LNCaP clone FGC (cell line): ENCODE results near the gene IGF1.
"Not testable (repeated sequence)": the region's sequence is repeated elsewhere in the genome, so short reads cannot be mapped to it uniquely, and the experiment has no call there.

Experiments
- DNase-seq: peaks from one replicate; pipeline ENCODE4 v3.0.0-alpha.2; 2011; ENCODE audit warnings: low read depth
- H3K4me3 ChIP-seq: 2 replicates; pipeline ENCODE4 v1.5.1; 2011; ENCODE audit warnings: mild to moderate bottlenecking, low read depth, low read length, control low read depth
- CTCF ChIP-seq: IDR thresholded peaks from 2 replicates; pipeline ENCODE4 v1.5.1; 2012; ENCODE audit warnings: mild to moderate bottlenecking; ENCODE audit not compliant: control insufficient read depth, insufficient read depth; ENCODE audit errors: extremely low read depth

The IGF1 gene

GRCh38 chr12:102454808-102455760 lies 25.3 kb downstream of the IGF1 start:
- TF ChIP-seq CTCF, result no peak
- H3K4me3 ChIP-seq, result no peak overlapping the region
- DNase-seq, result no peak

- H3K4me3 ChIP-seq, result no peak overlapping the region
- no peak for TF ChIP-seq CTCF
- peak; percentile 13 for DNase-seq
Measured at GRCh38 chr12:102454330-102454729, 26.0 kb downstream of the IGF1 start.

- TF ChIP-seq CTCF, result no peak
- no peak overlapping the region for H3K4me3 ChIP-seq
- no peak for DNase-seq
Measured at GRCh38 chr12:102452605-102453004, 27.8 kb downstream of the IGF1 start.

- not testable (repeated sequence) for DNase-seq, H3K4me3 ChIP-seq
Measured at GRCh38 chr12:102449018-102449417, 31.3 kb downstream of the IGF1 start.

GRCh38 chr12:102447426-102447825 lies 32.9 kb downstream of the IGF1 start:
- not testable (repeated sequence) for H3K4me3 ChIP-seq, DNase-seq

- DNase-seq, result no peak
- no peak for TF ChIP-seq CTCF
- no peak overlapping the region for H3K4me3 ChIP-seq
Measured at GRCh38 chr12:102444707-102445106, 35.7 kb downstream of the IGF1 start.

GRCh38 chr12:102444093-102444492 lies 36.3 kb downstream of the IGF1 start:
- no peak for TF ChIP-seq CTCF
- H3K4me3 ChIP-seq, result no peak overlapping the region
- no peak for DNase-seq

- no peak for DNase-seq
- no peak for TF ChIP-seq CTCF
- no peak overlapping the region for H3K4me3 ChIP-seq
Measured at GRCh38 chr12:102441077-102441596, 39.2 kb downstream of the IGF1 start.
